K562 (cell line): ENCODE results near the gene GRPEL2. TPM values are rescaled to one million over a fixed set of nuclear protein-coding genes. Genes with fewer than 3 reads are reported as not detected.

Experiments
- BHLHE40 ChIP-seq: IDR thresholded peaks from 2 replicates; pipeline ENCODE4 v1.6.1; 2011; ENCODE audit warnings: low read length, improper control_type of control experiment
- BMI1 ChIP-seq: fragments of 150-350 bp; IDR thresholded peaks from 2 replicates; pipeline ENCODE4 v1.6.1; 2014; ENCODE audit warnings: low read length
- C11orf30 ChIP-seq: fragments of 450-650 bp; IDR thresholded peaks from 2 replicates; pipeline ENCODE4 v1.6.1; 2016; ENCODE audit warnings: low read depth, mild to moderate bottlenecking
- CAMTA2 ChIP-seq: fragments of 250-450 bp; sonication (Bioruptor Pico); conservative IDR thresholded peaks from 2 replicates; pipeline ENCODE4 v1.5.1; 2022
- GTF2F1 ChIP-seq: IDR thresholded peaks from 2 replicates; pipeline ENCODE4 v1.6.1; 2011; ENCODE audit warnings: low read depth, low read length, improper control_type of control experiment
- HDAC8 ChIP-seq: fragments of 450-650 bp; IDR thresholded peaks from 2 replicates; pipeline ENCODE4 v1.6.1; 2016; ENCODE audit warnings: mild to moderate bottlenecking, missing genetic modification characterization, moderate library complexity, missing compliant biosample characterization
- IRF1 ChIP-seq: sonication (generic); formaldehyde crosslinking; IDR thresholded peaks from 2 replicates; pipeline ENCODE4 v1.8.0; 2022; ENCODE audit warnings: missing genetic modification reagents, mild to moderate bottlenecking, borderline replicate concordance
- LARP7 ChIP-seq: fragments of 450-650 bp; IDR thresholded peaks from 2 replicates; pipeline ENCODE4 v1.6.1; 2016
- MNT ChIP-seq, 2 experiments: fragments of 450-650 bp; conservative IDR thresholded peaks; 2 replicates each; pipeline ENCODE4 v1.6.1; 2017; ENCODE audit warnings: mild to moderate bottlenecking in 2 of 2, moderate library complexity in 2 of 2
- MYC ChIP-seq, 2 experiments: fragments of 250-450 bp in 1 of 2; sonication (Bioruptor Pico) in 1 of 2; IDR thresholded peaks; 2 replicates each; pipeline versions ENCODE4 v1.5.1 to v1.6.1; 2012 to 2021; ENCODE audit warnings: low read depth in 2 of 2, borderline replicate concordance in 1 of 2, improper control_type of control experiment in 1 of 2, low read length in 1 of 2, mild to moderate bottlenecking in 1 of 2, moderate library complexity in 1 of 2
- NFYB ChIP-seq: IDR thresholded peaks from 2 replicates; pipeline ENCODE4 v1.6.1; 2011; ENCODE audit warnings: mild to moderate bottlenecking, moderate library complexity; ENCODE audit not compliant: insufficient read length; ENCODE audit errors: extremely low read depth
- NR2C2 ChIP-seq, 2 experiments: fragments of 200-800 bp in 1 of 2; sonication (Bioruptor generic) in 1 of 2; sonication (generic) in 1 of 2; formaldehyde crosslinking in 1 of 2; IDR thresholded peaks; 2 replicates each; pipeline versions ENCODE4 v1.6.1 to v1.8.0; 2016 to 2022; ENCODE audit warnings: mild to moderate bottlenecking in 1 of 2, missing compliant biosample characterization in 1 of 2, missing genetic modification characterization in 1 of 2, missing genetic modification reagents in 1 of 2
- PHF8 ChIP-seq: fragments of 200-600 bp; sonication (generic); IDR thresholded peaks from 2 replicates; pipeline ENCODE4 v1.6.1; 2012; ENCODE audit warnings: mixed run types, mild to moderate bottlenecking, inconsistent platforms, low read length, moderate library complexity, borderline replicate concordance
- PML ChIP-seq: IDR thresholded peaks from 2 replicates; pipeline ENCODE4 v1.6.1; 2012; ENCODE audit warnings: low read length, inconsistent platforms
- PYGO2 ChIP-seq: fragments of 450-650 bp; IDR thresholded peaks from 2 replicates; pipeline ENCODE4 v1.6.1; 2016; ENCODE audit warnings: mild to moderate bottlenecking, missing genetic modification characterization, moderate library complexity, missing compliant biosample characterization
- SMARCA4 ChIP-seq: fragments of 450-650 bp; IDR thresholded peaks from 2 replicates; pipeline ENCODE4 v1.6.1; 2016
- SPI1 ChIP-seq: IDR thresholded peaks from 2 replicates; pipeline ENCODE4 v1.6.1; 2011; ENCODE audit warnings: low read depth, low read length, control low read depth, borderline replicate concordance
- SRF ChIP-seq, 2 experiments: fragments of 250-450, 450-650 bp in 1 of 2; sonication (Bioruptor Pico) in 1 of 2; sonication (generic) in 1 of 2; formaldehyde crosslinking; IDR thresholded peaks; 2 replicates each; pipeline versions ENCODE4 v1.5.0 to v1.5.1; 2020 to 2022; ENCODE audit warnings: mild to moderate bottlenecking in 1 of 2, missing genetic modification reagents in 1 of 2
- TARDBP ChIP-seq: fragments of 450-650 bp; IDR thresholded peaks from 2 replicates; pipeline ENCODE4 v1.6.1; 2016
- THAP7 ChIP-seq: fragments of 250-450 bp; sonication (Bioruptor Pico); IDR thresholded peaks from 2 replicates; pipeline ENCODE4 v1.5.0; 2021
- XRCC4 ChIP-seq: IDR thresholded peaks from one replicate; pipeline ENCODE4 v1.6.1; 2011; ENCODE audit not compliant: insufficient read depth, insufficient read length; ENCODE audit errors: extremely low read depth
- ZBTB43 ChIP-seq: sonication (generic); formaldehyde crosslinking; IDR thresholded peaks from 2 replicates; pipeline ENCODE4 v1.8.0; 2023; ENCODE audit warnings: mild to moderate bottlenecking, missing genetic modification reagents
- ZNF324 ChIP-seq: fragments of 250-450 bp; sonication (Bioruptor Pico); IDR thresholded peaks from 2 replicates; pipeline ENCODE4 v1.4.0; 2020; ENCODE audit warnings: mild to moderate bottlenecking
- ZNF830 ChIP-seq: fragments of 250-450 bp; sonication (Bioruptor Pico); IDR thresholded peaks from 2 replicates; pipeline ENCODE4 v1.5.0; 2021; ENCODE audit warnings: mild to moderate bottlenecking
- polyA plus RNA-seq, 8 experiments: library from polyadenylated mRNA; depleted of rRNA in 4 of 8; stranded (reverse) in 5 of 8; unstranded in 3 of 8; fragments of >200 nt; fragmentation: Nextera tagmentation in 2 of 8; fragmentation: Illumina TruSeq in 1 of 8; extraction: Ambion mirVana in 2 of 8; extraction: Trizol in 1 of 8; gene quantifications; 2 replicates each; pipeline versions ENCODE4 v1.2.1 to v1.2.3, GENCODE V29; 2011 to 2014; ENCODE audit warnings: inconsistent platforms in 1 of 8, missing spikeins in 1 of 8
- total RNA-seq, 7 experiments: library from RNA; depleted of rRNA in 6 of 7; stranded (reverse); fragments of >200 nt in 6 of 7; fragmentation: Illumina TruSeq in 2 of 7; extraction: Trizol in 2 of 7; gene quantifications; 2 replicates each; pipeline versions ENCODE4 v1.2.1 to v1.2.3, GENCODE V29; 2011 to 2021; ENCODE audit warnings: low replicate concordance in 1 of 7

The GRPEL2 gene
- total and polyA plus RNA-seq, 9 of the 15 experiments (the other 6 are each of a cell fraction or from before 2014, with no cell fraction given) = 11.2 to 40.5 (median 25.8) TPM

GRCh38 chr5:149345147-149345891 is at the start of gene GRPEL2 (continued):
- TF ChIP-seq NFYB = no peak
- peak; percentile 77; the same call in 1 of the 2 replicates for TF ChIP-seq MYC (IDR thresholded peaks at IDR 0.05; ENCODE audit: low read depth, low read length)
- TF ChIP-seq MYC (CRISPR knock-in tag; IDR thresholded peaks at IDR 0.05; ENCODE audit: borderline replicate concordance, low read depth) = peak; percentile 44; the same call in 1 of the 2 replicates
- peak; percentile 87 for TF ChIP-seq PML
- TF ChIP-seq SPI1 = peak; percentile 22; the same call in 1 of the 2 replicates
- TF ChIP-seq ZNF324 = no peak
- peak; percentile 73; the same call in 1 of the 2 replicates for TF ChIP-seq ZBTB43 (CRISPR knock-in tag)
- TF ChIP-seq SMARCA4 = peak; percentile 7; the same call in 1 of the 2 replicates
- TF ChIP-seq HDAC8 (tag) = 0 out of 2 replicates have a peak, but pooled peaks have one; percentile 14
- TF ChIP-seq CAMTA2 (CRISPR knock-in tag) = no peak
- peak; percentile 49; the same call in 1 of the 2 replicates for TF ChIP-seq BHLHE40
- TF ChIP-seq SRF (CRISPR knock-in tag; IDR thresholded peaks at IDR 0.05) = peak in 1 of 2 experiments; percentile 91; a peak in 2 of 4 replicates
- peak; percentile 47 for TF ChIP-seq TARDBP
- TF ChIP-seq XRCC4 = no peak
- peak; percentile 73; the same call in 1 of the 2 replicates for TF ChIP-seq ZNF830 (CRISPR knock-in tag)
- peak; percentile 87; the same call in 1 of the 2 replicates for TF ChIP-seq THAP7
- peak; percentile 72 to 90 for TF ChIP-seq MNT (conservative IDR thresholded peaks at IDR 0.05)
- TF ChIP-seq NR2C2 (CRISPR knock-in tag; IDR thresholded peaks at IDR 0.05) = peak; percentile 79
- TF ChIP-seq NR2C2 (tag; IDR thresholded peaks at IDR 0.05) = peak; percentile 94
- TF ChIP-seq PHF8 = peak; percentile 99
- peak; percentile 34; the same call in 1 of the 2 replicates for TF ChIP-seq IRF1 (CRISPR knock-in tag)
- peak; percentile 75; the same call in 1 of the 2 replicates for TF ChIP-seq GTF2F1
- 0 out of 2 replicates have a peak, but pooled peaks have one; percentile 39 for TF ChIP-seq BMI1
- TF ChIP-seq PYGO2 = 0 out of 2 replicates have a peak, but pooled peaks have one; percentile 17
- TF ChIP-seq LARP7 = no peak; the same call in 1 of the 2 replicates
- TF ChIP-seq C11orf30 = peak; percentile 85
